SH-SY5Y (cell line): ENCODE measurements around the gene KIF21A.

Source experiments
- GATA2 ChIP-seq: IDR thresholded peaks from 2 replicates; pipeline ENCODE4 v1.6.1; 2011; ENCODE audit warnings: mild to moderate bottlenecking, low read depth, low read length
- GATA3 ChIP-seq: IDR thresholded peaks from 2 replicates; pipeline ENCODE4 v1.6.1; 2011; ENCODE audit warnings: low read depth, mild to moderate bottlenecking, low read length, moderate library complexity

DNA sequence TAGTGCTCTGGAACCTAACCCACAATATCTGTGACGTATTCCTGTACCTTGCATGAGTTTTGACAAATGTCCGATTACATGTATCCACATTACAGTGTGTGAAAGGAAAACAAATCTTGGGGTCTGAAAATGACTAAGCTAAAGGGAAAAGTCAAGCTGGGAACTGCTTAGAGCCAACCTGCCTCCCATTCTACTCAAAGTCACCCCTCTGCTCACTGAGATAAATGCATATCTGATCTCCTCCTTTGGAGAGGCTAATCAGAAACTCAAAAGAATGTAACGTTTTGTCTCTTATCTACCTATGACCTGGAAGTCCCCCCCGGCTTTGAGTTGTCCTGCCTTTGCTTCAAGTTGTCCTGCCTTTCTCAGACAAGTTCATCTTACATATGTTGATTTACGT lies 34.0 kb upstream of the KIF21A start:
- TF ChIP-seq GATA3 (no peak), GATA2 (no peak)
